Inflammatory macrophage treated with lipopolysaccharide for 4 hours (primary cell): ENCODE measurements around the gene POLR3F.
A peak's percentile ranks its signal among the peaks of the same experiment; 100 is the strongest.
"Not testable (repeated sequence)": the region's sequence is repeated elsewhere in the genome, so short reads cannot be mapped to it uniquely, and the experiment has no call there.

Experiments used
- DNase-seq: peaks from one replicate; pipeline ENCODE4 v3.0.0-alpha.2; 2020

The POLR3F gene

DNA sequence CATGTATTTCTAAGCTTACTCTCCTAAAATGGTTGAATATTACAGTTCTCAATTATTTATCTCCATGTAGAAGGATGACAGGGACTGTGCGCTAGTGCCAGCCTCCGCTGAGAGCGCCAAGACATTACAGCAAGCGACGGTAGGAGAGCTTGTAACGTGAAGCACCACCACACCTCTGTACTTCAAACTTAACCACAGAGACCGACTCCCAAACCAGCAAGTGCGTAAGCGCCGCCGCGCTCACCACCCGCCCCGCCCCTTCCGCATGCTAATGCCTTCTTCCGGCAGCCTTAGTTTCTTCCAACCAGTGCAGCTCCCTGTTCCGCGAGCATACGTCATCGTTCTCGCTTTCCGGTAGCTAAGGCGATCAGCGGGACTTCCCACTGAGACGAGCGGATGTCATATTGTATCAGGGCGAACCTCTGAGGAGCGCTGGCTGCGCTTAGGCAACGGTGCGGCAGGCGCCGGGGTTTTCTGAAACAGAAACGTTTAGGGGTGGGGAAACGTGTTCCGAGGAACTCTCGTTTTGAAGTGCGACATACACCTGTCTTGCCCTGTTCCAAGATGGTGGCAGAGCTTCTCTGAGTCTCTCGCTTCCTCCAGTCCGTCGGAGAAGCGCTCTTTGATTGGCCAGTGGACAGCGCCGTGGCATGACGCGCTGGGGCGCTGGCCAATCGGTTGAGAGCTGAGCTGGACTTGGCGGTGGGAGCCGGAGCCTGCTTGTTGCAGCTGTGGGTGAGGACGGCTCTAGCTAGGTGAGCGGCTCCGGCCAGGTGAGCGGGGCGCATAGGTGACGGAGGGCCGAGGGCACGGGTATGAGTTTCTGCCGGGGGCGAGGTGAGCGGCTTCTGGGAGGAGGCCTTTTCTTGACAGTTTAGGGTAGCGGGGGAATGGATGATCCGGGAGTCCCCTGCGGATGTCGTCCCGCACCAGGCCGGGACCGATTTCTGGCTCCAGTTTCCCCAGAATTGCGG lies 40.3 kb downstream of the POLR3F start, which contains the start of gene SEC23B:
Gene SEC23B (plus strand): TSS at position 723 of the 974 bp plus-strand sequence. CDS start 2,896 bp downstream, outside the sequence.
- peak; percentile 98 for DNase-seq

DNA sequence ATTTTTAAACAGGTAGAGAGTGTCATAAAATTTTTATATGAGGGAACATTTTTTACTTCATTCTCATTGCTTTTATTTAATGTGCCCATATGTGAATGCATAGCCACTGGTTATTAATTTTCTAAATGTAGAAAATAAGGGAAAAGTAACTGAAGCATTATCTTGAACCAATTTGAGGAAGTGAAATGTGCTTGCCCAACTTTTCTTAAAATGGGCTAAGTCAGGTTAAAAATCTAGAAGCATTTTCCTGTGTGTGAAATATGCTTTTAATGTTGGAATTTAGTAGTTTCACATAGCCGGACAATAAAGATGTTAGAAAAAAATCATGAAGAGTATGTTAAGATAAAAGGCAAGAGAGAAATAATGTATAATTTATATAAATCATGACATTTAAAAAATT lies 44.4 kb downstream of the POLR3F start:
- peak; percentile 62 for DNase-seq

DNA sequence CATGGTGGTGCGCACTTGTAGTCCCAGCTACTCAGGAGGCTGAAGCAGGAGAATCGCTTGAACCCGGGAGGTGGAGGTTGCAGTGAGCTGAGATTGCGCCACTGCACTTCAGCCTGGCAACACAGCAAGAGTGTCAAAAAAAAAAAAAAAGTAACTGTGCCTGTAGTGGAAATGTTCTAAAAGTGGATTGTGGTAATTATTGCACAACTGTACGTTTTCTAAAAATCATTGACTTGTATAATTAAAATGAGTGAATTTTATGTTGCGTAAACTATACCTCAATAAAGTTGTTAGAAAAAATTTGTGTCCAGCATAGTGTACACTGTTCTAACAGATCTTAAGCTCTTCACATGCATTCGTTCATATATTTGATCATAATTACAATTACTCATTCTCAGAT lies 46.0 kb downstream of the POLR3F start:
- no peak for DNase-seq

DNA sequence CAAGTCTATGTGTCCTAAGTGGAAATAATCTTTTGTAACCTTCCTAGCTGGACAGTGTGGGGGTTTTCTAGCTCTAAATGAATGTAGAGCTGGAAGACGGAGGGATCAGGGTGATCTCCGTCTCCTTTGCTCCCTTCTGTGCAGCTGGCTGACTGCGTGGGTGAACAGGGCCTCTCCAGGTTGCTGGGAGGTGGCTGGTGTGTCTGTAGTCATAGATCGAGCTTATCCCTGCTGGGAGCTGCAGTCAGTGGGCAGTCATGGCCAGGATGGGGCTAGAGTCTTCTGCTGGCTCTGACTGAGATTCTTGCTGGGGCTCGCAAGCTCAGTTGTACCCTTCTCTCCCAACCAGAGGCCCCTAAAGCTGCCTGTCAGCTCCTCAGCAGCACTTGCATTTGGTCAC lies 46.9 kb downstream of the POLR3F start:
- no peak for DNase-seq

DNA sequence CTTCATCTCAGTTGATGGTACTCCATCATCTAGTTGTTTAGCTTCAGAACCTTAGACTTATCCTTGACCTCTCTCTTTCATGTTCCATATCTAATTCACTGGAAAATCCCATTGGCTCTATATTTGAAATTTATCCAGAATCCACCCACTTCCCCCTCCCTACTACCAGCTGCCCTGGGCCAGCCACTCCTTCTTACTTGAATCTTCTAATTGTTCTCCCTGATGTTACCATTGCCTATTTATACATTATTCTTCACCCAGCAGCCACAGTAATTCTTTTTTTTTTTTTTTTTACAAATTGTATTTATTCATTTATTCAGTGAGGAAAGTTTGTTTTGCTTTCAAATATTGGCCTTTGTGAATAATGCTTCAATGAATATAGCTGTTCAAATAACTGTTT lies 48.8 kb downstream of the POLR3F start:
- no peak for DNase-seq

DNA sequence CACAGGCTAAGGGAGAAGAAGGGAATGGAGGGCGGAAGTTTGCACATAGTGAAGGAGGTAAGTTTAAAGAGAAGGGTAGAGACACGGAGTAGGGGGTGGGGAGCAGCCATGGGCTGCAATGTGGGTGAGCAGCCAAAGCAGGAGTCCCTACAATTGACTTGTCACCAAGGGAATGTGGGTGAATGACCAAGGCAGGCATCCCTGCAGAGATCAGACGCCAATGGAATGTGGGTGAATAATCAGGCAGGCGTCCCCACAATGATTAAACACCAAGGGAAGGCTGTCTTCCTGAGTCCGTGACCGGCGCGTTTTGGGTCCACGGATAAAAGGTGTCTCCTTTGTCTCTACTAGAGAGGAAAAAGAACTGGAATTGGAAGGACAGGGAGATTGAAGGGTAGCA lies 54.9 kb downstream of the POLR3F start:
- DNase-seq: not testable (repeated sequence)

DNA sequence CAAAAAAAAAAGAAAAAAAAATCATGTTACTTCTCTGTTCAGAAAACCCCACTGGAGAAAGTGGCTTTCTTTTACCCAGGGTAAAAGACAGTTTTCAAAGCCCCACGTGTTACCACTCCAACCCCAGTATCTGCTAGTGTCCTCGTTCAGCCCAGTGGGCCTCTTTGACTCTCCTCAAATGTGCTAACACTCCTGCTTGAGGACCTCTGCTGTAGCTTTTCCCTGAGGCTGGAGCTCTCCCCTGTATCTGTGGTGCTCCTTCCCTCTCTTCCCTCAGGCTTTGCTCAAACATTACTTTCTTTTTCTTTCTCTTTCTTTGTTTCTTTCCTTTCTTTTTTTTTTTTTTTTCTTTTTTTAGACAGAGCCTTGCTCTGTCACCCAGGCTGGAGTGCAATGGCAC lies 55.9 kb downstream of the POLR3F start:
- no peak for DNase-seq

DNA sequence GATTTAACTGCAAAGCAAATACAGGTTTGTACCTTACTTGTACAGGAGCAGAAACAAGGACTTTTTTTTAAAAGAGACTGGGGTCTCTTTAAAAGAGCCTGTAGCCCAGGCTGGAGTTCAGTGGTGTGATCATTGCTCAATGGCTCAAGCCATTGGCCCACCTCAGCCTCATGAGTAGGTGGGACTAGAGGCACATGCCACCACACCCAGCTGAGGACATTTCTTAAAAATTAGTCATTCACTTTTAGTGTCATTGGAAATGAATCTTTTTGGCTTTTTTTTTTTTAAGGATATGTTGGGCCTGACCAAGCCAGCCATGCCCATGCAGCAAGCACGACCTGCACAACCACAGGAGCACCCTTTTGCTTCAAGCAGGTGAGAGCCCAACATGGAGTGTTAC lies 57.5 kb downstream of the POLR3F start:
- peak; percentile 50 for DNase-seq

DNA sequence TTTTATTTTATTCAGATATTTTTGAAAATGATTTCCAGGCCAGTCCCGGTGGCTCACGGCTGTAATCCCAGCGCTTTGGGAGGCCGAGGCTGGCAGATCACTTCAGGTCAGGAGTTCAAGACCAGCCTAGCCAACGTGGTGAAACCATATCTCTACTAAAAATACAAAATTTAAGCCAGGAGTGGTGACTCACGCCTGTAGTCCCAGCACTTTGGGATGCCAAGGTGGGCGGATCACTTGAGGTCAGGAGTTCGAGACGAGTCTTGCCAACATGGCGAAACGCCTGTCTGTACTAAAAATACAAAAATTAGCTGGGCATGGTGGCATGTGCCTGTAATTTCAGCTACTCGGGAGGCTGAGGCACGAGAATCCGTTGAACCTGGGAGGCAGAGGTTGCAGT lies 59.6 kb downstream of the POLR3F start:
- not testable (repeated sequence) for DNase-seq

DNA sequence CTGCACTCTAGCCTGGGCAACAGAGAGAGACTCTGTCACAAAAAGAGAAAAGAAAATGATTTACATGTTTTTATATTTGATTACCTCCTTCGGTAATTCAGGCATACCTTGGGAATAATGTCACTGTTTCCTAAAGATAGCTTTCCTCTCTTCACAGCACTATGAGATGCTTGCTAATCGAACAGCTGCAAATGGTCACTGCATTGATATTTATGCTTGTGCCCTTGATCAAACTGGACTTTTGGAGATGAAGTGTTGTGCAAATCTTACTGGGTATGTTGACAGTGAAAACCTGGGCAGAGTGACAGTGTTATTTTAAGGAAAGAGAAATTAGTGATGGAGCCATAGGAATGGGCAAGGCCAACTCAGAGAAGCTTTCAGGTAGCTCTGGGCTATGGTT lies 60.1 kb downstream of the POLR3F start:
- no peak for DNase-seq

DNA sequence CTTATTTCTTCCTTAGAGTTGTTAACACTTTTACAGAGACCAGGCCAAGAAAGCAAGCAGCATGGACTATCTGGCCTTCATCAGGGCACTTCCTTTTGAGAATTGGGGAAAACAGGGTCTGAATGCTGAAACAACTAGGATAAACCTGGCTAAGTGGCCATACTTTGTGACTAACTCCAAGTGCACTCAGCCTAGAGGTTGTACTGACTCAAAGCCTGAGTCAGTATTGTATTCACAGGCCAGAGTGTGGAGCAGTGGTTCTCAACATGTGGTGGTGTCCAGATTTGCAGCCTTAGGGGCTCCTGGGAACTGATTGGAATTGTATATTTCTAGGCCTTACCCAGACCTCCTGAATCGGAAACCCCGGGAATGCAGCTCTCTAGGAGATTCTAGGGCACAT lies 60.6 kb downstream of the POLR3F start:
- DNase-seq: no peak

DNA sequence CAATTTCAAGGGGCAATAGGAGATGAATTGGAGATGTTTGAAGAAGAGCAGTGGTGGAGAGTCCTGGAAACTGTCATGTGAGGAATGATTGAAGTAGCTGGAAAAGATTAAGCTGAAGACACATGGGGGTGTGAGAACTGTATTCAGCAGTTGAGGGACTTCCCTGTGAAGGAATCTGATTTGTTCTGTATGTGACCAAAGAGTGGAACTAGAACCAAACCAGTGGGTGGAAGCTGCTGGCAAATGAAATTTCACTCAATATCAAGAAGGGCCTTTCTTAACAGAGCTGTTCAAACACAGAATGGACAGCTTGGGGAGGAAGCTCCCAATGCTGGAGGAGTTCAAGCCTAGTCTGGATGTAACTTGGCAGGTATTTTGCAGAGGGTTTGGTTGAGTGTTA lies 61.9 kb downstream of the POLR3F start:
- DNase-seq: peak; percentile 40

DNA sequence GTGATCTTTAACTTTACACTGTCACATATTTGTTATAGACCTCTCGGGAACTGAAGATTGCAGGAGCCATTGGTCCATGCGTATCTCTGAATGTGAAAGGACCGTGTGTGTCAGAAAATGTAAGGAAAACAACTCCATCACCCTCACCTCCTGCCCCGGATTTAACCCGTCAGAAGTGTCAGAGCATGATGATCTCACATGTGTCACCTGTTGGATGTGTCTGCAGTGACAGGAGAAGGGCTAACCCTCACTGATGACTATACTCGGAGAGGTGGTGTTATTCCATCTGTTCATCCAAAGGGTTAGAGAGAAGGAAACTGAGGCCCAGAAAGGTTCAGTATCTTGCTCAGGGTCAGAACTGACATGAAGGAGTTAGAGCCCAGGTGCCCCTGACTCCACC lies 65.4 kb downstream of the POLR3F start:
- DNase-seq: no peak

DNA sequence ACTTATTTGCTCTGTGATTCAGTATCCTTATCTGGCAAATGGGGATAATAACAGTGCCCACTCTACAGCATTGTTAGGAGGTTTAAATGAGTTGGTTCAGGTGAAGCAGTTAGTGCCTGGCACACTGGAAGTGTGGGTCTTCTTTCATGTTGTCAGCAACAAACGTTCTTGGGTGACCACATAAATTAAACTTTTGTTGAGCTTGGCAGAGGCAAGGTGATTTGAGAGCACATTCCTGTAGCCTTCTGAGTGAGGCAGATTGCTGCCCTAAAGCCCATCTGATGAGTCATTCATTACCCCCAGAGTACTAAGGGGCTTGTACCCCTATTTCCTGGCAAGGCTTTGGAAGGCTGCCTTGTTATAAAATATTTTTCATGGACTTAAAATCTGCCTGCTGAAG lies 66.3 kb downstream of the POLR3F start:
- DNase-seq: no peak

DNA sequence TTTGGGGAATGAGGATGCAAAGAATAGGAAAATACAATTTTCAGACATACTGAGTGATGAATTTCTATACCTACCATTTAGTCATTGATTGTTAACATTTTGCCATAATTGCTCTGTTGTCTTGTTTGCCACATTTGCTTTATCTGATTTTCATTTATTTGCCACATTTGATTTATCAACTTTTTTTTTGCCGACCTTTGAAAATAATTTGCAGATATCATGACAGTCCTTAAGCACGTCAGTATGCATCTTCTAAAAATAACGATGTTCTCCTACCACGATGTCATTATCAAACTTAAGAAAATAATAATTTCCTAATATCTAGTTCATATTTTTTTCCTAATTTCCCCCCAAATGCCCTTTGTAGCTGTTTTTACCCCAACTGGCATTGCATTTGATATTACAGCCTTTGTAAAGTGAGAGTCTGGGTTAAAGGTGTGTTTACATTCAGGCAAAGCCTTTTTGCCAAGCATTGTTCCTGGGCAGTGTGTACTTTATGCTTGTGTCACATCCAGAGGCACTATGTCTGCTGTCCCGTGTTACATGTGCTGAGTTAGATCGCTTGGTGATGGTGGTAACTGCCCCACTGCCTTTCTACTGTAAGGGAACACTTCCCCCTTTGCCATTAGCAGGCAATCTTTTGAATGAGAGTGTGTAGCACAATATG lies 66.9 kb downstream of the POLR3F start:
- DNase-seq: no peak
